ENCODE data around the gene UBE2F. TPM values are rescaled to one million over a fixed set of nuclear protein-coding genes. Genes with fewer than 3 reads are reported as not detected.

Gene UBE2F
- total and polyA plus RNA-seq, 9 of the 15 experiments (the other 6 are each of a cell fraction or from before 2014, with no cell fraction given) = 18.1 to 88.1 (median 53.0) TPM

DNA sequence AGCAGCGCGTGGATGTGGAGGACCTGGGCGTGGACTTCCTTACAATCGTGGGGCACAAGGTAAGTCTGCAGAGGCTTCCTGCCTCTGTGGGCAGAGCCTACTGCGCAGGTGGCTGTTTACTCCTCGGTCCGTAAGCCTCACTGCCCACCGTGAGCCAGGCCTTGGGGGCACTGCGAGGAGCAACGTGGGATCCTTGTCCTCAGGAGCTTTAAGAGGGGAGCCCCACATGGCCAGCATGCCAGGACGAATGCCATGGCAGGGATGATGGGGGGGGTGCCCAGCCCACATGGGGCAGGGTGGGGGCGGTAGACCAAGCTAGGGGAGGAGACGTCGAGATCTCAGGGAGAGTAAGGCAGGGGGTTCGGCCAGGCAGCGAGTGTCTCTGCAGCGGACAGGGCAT, 115.3 kb downstream of the UBE2F start (continued):
- TF ChIP-seq, protein P1, sequence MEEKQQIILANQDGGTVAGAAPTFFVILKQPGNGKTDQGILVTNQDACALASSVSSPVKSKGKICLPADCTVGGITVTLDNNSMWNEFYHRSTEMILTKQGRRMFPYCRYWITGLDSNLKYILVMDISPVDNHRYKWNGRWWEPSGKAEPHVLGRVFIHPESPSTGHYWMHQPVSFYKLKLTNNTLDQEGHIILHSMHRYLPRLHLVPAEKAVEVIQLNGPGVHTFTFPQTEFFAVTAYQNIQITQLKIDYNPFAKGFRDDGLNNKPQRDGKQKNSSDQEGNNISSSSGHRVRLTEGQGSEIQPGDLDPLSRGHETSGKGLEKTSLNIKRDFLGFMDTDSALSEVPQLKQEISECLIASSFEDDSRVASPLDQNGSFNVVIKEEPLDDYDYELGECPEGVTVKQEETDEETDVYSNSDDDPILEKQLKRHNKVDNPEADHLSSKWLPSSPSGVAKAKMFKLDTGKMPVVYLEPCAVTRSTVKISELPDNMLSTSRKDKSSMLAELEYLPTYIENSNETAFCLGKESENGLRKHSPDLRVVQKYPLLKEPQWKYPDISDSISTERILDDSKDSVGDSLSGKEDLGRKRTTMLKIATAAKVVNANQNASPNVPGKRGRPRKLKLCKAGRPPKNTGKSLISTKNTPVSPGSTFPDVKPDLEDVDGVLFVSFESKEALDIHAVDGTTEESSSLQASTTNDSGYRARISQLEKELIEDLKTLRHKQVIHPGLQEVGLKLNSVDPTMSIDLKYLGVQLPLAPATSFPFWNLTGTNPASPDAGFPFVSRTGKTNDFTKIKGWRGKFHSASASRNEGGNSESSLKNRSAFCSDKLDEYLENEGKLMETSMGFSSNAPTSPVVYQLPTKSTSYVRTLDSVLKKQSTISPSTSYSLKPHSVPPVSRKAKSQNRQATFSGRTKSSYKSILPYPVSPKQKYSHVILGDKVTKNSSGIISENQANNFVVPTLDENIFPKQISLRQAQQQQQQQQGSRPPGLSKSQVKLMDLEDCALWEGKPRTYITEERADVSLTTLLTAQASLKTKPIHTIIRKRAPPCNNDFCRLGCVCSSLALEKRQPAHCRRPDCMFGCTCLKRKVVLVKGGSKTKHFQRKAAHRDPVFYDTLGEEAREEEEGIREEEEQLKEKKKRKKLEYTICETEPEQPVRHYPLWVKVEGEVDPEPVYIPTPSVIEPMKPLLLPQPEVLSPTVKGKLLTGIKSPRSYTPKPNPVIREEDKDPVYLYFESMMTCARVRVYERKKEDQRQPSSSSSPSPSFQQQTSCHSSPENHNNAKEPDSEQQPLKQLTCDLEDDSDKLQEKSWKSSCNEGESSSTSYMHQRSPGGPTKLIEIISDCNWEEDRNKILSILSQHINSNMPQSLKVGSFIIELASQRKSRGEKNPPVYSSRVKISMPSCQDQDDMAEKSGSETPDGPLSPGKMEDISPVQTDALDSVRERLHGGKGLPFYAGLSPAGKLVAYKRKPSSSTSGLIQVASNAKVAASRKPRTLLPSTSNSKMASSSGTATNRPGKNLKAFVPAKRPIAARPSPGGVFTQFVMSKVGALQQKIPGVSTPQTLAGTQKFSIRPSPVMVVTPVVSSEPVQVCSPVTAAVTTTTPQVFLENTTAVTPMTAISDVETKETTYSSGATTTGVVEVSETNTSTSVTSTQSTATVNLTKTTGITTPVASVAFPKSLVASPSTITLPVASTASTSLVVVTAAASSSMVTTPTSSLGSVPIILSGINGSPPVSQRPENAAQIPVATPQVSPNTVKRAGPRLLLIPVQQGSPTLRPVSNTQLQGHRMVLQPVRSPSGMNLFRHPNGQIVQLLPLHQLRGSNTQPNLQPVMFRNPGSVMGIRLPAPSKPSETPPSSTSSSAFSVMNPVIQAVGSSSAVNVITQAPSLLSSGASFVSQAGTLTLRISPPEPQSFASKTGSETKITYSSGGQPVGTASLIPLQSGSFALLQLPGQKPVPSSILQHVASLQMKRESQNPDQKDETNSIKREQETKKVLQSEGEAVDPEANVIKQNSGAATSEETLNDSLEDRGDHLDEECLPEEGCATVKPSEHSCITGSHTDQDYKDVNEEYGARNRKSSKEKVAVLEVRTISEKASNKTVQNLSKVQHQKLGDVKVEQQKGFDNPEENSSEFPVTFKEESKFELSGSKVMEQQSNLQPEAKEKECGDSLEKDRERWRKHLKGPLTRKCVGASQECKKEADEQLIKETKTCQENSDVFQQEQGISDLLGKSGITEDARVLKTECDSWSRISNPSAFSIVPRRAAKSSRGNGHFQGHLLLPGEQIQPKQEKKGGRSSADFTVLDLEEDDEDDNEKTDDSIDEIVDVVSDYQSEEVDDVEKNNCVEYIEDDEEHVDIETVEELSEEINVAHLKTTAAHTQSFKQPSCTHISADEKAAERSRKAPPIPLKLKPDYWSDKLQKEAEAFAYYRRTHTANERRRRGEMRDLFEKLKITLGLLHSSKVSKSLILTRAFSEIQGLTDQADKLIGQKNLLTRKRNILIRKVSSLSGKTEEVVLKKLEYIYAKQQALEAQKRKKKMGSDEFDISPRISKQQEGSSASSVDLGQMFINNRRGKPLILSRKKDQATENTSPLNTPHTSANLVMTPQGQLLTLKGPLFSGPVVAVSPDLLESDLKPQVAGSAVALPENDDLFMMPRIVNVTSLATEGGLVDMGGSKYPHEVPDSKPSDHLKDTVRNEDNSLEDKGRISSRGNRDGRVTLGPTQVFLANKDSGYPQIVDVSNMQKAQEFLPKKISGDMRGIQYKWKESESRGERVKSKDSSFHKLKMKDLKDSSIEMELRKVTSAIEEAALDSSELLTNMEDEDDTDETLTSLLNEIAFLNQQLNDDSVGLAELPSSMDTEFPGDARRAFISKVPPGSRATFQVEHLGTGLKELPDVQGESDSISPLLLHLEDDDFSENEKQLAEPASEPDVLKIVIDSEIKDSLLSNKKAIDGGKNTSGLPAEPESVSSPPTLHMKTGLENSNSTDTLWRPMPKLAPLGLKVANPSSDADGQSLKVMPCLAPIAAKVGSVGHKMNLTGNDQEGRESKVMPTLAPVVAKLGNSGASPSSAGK (IDR thresholded peaks at IDR 0.05) = no peak
- no peak for TF ChIP-seq KAT8 (IDR thresholded peaks at IDR 0.05; ENCODE audit: low read depth)
- TF ChIP-seq, protein P2, sequence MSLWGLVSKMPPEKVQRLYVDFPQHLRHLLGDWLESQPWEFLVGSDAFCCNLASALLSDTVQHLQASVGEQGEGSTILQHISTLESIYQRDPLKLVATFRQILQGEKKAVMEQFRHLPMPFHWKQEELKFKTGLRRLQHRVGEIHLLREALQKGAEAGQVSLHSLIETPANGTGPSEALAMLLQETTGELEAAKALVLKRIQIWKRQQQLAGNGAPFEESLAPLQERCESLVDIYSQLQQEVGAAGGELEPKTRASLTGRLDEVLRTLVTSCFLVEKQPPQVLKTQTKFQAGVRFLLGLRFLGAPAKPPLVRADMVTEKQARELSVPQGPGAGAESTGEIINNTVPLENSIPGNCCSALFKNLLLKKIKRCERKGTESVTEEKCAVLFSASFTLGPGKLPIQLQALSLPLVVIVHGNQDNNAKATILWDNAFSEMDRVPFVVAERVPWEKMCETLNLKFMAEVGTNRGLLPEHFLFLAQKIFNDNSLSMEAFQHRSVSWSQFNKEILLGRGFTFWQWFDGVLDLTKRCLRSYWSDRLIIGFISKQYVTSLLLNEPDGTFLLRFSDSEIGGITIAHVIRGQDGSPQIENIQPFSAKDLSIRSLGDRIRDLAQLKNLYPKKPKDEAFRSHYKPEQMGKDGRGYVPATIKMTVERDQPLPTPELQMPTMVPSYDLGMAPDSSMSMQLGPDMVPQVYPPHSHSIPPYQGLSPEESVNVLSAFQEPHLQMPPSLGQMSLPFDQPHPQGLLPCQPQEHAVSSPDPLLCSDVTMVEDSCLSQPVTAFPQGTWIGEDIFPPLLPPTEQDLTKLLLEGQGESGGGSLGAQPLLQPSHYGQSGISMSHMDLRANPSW (CRISPR knock-in tag; IDR thresholded peaks at IDR 0.05) = no peak
- no peak for TF ChIP-seq MYC (IDR thresholded peaks at IDR 0.05; ENCODE audit: low read depth, low read length)
- TF ChIP-seq MYC (CRISPR knock-in tag; IDR thresholded peaks at IDR 0.05; ENCODE audit: borderline replicate concordance, low read depth) = no peak
- no peak for TF ChIP-seq ZEB2 (IDR thresholded peaks at IDR 0.05)
- TF ChIP-seq POLR3G (IDR thresholded peaks at IDR 0.05; ENCODE audit: extremely low read depth, insufficient read length, insufficient replicate concordance) = no peak
- TF ChIP-seq, protein P3, sequence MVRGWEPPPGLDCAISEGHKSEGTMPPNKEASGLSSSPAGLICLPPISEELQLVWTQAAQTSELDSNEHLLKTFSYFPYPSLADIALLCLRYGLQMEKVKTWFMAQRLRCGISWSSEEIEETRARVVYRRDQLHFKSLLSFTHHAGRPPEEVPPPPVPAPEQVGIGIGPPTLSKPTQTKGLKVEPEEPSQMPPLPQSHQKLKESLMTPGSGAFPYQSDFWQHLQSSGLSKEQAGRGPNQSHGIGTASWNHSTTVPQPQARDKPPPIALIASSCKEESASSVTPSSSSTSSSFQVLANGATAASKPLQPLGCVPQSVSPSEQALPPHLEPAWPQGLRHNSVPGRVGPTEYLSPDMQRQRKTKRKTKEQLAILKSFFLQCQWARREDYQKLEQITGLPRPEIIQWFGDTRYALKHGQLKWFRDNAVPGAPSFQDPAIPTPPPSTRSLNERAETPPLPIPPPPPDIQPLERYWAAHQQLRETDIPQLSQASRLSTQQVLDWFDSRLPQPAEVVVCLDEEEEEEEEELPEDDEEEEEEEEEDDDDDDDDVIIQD (CRISPR knock-in tag; IDR thresholded peaks at IDR 0.05) = no peak
- TF ChIP-seq RBFOX2 (IDR thresholded peaks at IDR 0.05; ENCODE audit: low read depth, low read length) = no peak
- TF ChIP-seq, protein P4, sequence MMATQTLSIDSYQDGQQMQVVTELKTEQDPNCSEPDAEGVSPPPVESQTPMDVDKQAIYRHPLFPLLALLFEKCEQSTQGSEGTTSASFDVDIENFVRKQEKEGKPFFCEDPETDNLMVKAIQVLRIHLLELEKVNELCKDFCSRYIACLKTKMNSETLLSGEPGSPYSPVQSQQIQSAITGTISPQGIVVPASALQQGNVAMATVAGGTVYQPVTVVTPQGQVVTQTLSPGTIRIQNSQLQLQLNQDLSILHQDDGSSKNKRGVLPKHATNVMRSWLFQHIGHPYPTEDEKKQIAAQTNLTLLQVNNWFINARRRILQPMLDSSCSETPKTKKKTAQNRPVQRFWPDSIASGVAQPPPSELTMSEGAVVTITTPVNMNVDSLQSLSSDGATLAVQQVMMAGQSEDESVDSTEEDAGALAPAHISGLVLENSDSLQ (IDR thresholded peaks at IDR 0.05) = no peak
- TF ChIP-seq PTTG1 (tag; IDR thresholded peaks at IDR 0.05; ENCODE audit: low read depth) = no peak

Data from K562 (cell line).